HK-2 (cell line): ENCODE measurements around the gene PFN3.
"Not testable (repeated sequence)": the region's sequence is repeated elsewhere in the genome, so short reads cannot be mapped to it uniquely, and the experiment has no call there.

ENCODE experiments used
- DNase-seq: peaks from one replicate; pipeline ENCODE4 v3.0.0-alpha.2; 2018; ENCODE audit not compliant: unreplicated experiment

Gene PFN3

GRCh38 chr5:177425196-177425800, 24.8 kb upstream of the PFN3 start:
- no peak for DNase-seq

GRCh38 chr5:177423671-177424070, 23.2 kb upstream of the PFN3 start:
- DNase-seq: no peak

- no peak for DNase-seq
These were observed 20.8 kb upstream of the PFN3 start for GRCh38 chr5:177421062-177421798.

GRCh38 chr5:177420472-177420871, 20.0 kb upstream of the PFN3 start:
- DNase-seq: not testable (repeated sequence)

- DNase-seq: no peak
These were observed 18.6 kb upstream of the PFN3 start for GRCh38 chr5:177419046-177419445.

- not testable (repeated sequence) for DNase-seq
These were observed 16.6 kb upstream of the PFN3 start for GRCh38 chr5:177417081-177417480.

- DNase-seq: no peak
These were observed 14.0 kb upstream of the PFN3 start for GRCh38 chr5:177414481-177414880.

GRCh38 chr5:177412603-177413233, 12.3 kb upstream of the PFN3 start:
- DNase-seq: no peak

- DNase-seq: no peak
These were observed 10.1 kb upstream of the PFN3 start for GRCh38 chr5:177410575-177410974.

- DNase-seq: no peak
These were observed 8.8 kb upstream of the PFN3 start, which contains the start of gene F12 for GRCh38 chr5:177409043-177409801. Gene F12, minus strand, starts transcription at chr5:177409564. Its CDS starts 37 bp downstream, at chr5:177409527.

GRCh38 chr5:177405805-177406204, 5.3 kb upstream of the PFN3 start:
- DNase-seq: no peak

- DNase-seq: no peak
These were observed 4.9 kb upstream of the PFN3 start for GRCh38 chr5:177405312-177405711.

GRCh38 chr5:177404641-177405179, 4.2 kb upstream of the PFN3 start:
- no peak for DNase-seq

GRCh38 chr5:177403792-177404640, 3.6 kb upstream of the PFN3 start:
- DNase-seq: peak; percentile 77

- peak; percentile 65 for DNase-seq
These were observed 2.8 kb upstream of the PFN3 start for GRCh38 chr5:177403102-177403791.

- peak; percentile 79 for DNase-seq
These were observed 2.0 kb upstream of the PFN3 start for GRCh38 chr5:177402271-177403043.

- no peak for DNase-seq
These were observed 2.5 kb downstream of the PFN3 start for GRCh38 chr5:177397875-177398390.

GRCh38 chr5:177396807-177397206, 3.7 kb downstream of the PFN3 start:
- DNase-seq: no peak

GRCh38 chr5:177396078-177396477, 4.4 kb downstream of the PFN3 start:
- no peak for DNase-seq
